DND-41 (cell line): ENCODE data around the gene IL1RAP.

Experiments used
- ATAC-seq: fragments of 200-7000 bp; cut with Tn5 transposase; 3 replicates; pipeline ENCODE4 v1.9.1; 2021; ENCODE audit warnings: low read depth; ENCODE audit not compliant: insufficient read depth
- DNase-seq: peaks from one replicate; pipeline ENCODE4 v3.0.0-alpha.2; 2020
- H2AFZ ChIP-seq: 2 replicates; pipeline ENCODE4 v1.6.0; 2012; ENCODE audit warnings: low read depth, low read length
- H3K27ac ChIP-seq: 2 replicates; pipeline ENCODE4 v1.5.1; 2012; ENCODE audit warnings: low read length, inconsistent platforms
- H3K27me3 ChIP-seq: fragments of 200-600 bp; sonication (generic); 2 replicates; pipeline ENCODE4 v1.6.0; 2012; ENCODE audit warnings: low read length, mild to moderate bottlenecking, inconsistent platforms; ENCODE audit not compliant: insufficient read depth, poor library complexity
- H3K36me3 ChIP-seq: 2 replicates; pipeline ENCODE4 v1.5.1; 2012; ENCODE audit warnings: low read length, inconsistent platforms; ENCODE audit not compliant: insufficient read depth
- H3K4me1 ChIP-seq: 2 replicates; pipeline ENCODE4 v1.5.1; 2012; ENCODE audit warnings: mild to moderate bottlenecking, low read length; ENCODE audit not compliant: insufficient read depth
- H3K4me2 ChIP-seq: 2 replicates; pipeline ENCODE4 v1.6.0; 2012; ENCODE audit warnings: mild to moderate bottlenecking, moderate library complexity, low read length, inconsistent platforms; ENCODE audit not compliant: insufficient read depth
- H3K4me3 ChIP-seq, 2 experiments: fragments of 200-600 bp in 1 of 2; shearing (Covaris generic) in 1 of 2; 2 replicates each; pipeline ENCODE4 v1.5.1; 2012 to 2016; ENCODE audit warnings: inconsistent platforms in 2 of 2, low read length in 2 of 2, mild to moderate bottlenecking in 2 of 2, low read depth in 1 of 2, moderate library complexity in 1 of 2
- H3K79me2 ChIP-seq: 2 replicates; pipeline ENCODE4 v1.6.0; 2012; ENCODE audit warnings: low read length, inconsistent platforms; ENCODE audit not compliant: insufficient read depth
- H3K9ac ChIP-seq: 2 replicates; pipeline ENCODE4 v1.6.0; 2012; ENCODE audit warnings: low read depth, mild to moderate bottlenecking, inconsistent platforms, low read length, moderate library complexity
- H3K9me3 ChIP-seq: 2 replicates; pipeline ENCODE4 v1.5.1; 2012; ENCODE audit warnings: low read length, moderate library complexity, mild to moderate bottlenecking, inconsistent platforms; ENCODE audit not compliant: insufficient read depth, severe bottlenecking
- H4K20me1 ChIP-seq: 2 replicates; pipeline ENCODE4 v1.6.0; 2012; ENCODE audit warnings: low read length; ENCODE audit not compliant: insufficient read depth
- CTCF ChIP-seq: IDR thresholded peaks from 2 replicates; pipeline ENCODE4 v1.5.1; 2012; ENCODE audit warnings: borderline replicate concordance, low read length, moderate library complexity, mild to moderate bottlenecking; ENCODE audit not compliant: poor library complexity, severe bottlenecking; ENCODE audit errors: extremely low read depth
- EZH2 ChIP-seq: IDR thresholded peaks from 3 replicates; pipeline ENCODE4 v1.6.1; 2012; ENCODE audit warnings: borderline replicate concordance, low read depth, mild to moderate bottlenecking, moderate library complexity, low read length, inconsistent platforms; ENCODE audit not compliant: severe bottlenecking

Gene IL1RAP

GRCh38 chr3:190617185-190617584 lies 103.3 kb downstream of the IL1RAP start:
- TF ChIP-seq CTCF = no peak
- TF ChIP-seq EZH2 = no peak
- peak; percentile 57 for DNase-seq
- H3K4me1 ChIP-seq = peaks cover 56% of the 10 kb centered on the region
- no peaks in the 10 kb centered on the region for H3K9me3 ChIP-seq
- no peaks in the 10 kb centered on the region for H3K27me3 ChIP-seq
- H3K27ac ChIP-seq = peak overlapping the region; percentile 93
- no peaks in the 10 kb centered on the region for H3K79me2 ChIP-seq
- H3K4me2 ChIP-seq = peak overlapping the region; percentile 49
- H4K20me1 ChIP-seq = no peaks in the 10 kb centered on the region
- no peak overlapping the region for H3K4me3 ChIP-seq
- peak; percentile 59 for ATAC-seq
- peaks cover 13% of the 10 kb centered on the region; the same call in 1 of the 2 replicates for H3K36me3 ChIP-seq
- H3K9ac ChIP-seq = peak overlapping the region; percentile 53
- H2AFZ ChIP-seq = peak overlapping the region; percentile 9; the same call in 1 of the 2 replicates

GRCh38 chr3:190618330-190619030 lies 104.6 kb downstream of the IL1RAP start:
- no peak for TF ChIP-seq EZH2
- TF ChIP-seq CTCF = no peak
- peaks cover 25% of the 10 kb centered on the region; the same call in 1 of the 2 replicates for H3K36me3 ChIP-seq
- DNase-seq (no peak), ATAC-seq (peak; percentile 79)
- H3K9ac ChIP-seq = peak overlapping the region; percentile 53
- H3K79me2 ChIP-seq = no peaks in the 10 kb centered on the region
- peak overlapping the region; percentile 56 for H2AFZ ChIP-seq
- H3K9me3 ChIP-seq = no peaks in the 10 kb centered on the region
- peak overlapping the region; percentile 49 for H3K4me2 ChIP-seq
- H3K27ac ChIP-seq = peak overlapping the region; percentile 93
- H3K4me1 ChIP-seq = peaks cover 56% of the 10 kb centered on the region
- H3K4me3 ChIP-seq = peak overlapping the region in 1 of 2 experiments; percentile 1; a peak in 2 of 4 replicates
- H4K20me1 ChIP-seq = no peaks in the 10 kb centered on the region
- no peaks in the 10 kb centered on the region for H3K27me3 ChIP-seq

- H4K20me1 ChIP-seq = no peaks in the 10 kb centered on the region
- peaks cover 56% of the 10 kb centered on the region for H3K4me1 ChIP-seq
- H3K36me3 ChIP-seq = peaks cover 33% of the 10 kb centered on the region; the same call in 1 of the 2 replicates
- no peak overlapping the region for H3K4me3 ChIP-seq
- H3K9me3 ChIP-seq = no peaks in the 10 kb centered on the region
- H2AFZ ChIP-seq = peak overlapping the region; percentile 56; the same call in 1 of the 2 replicates
- DNase-seq (peak; percentile 15), ATAC-seq (no peak)
- H3K9ac ChIP-seq = peak overlapping the region; percentile 53
- no peaks in the 10 kb centered on the region for H3K79me2 ChIP-seq
- H3K27ac ChIP-seq = peak overlapping the region; percentile 93
- H3K4me2 ChIP-seq = peak overlapping the region; percentile 7; the same call in 1 of the 2 replicates
- no peak for TF ChIP-seq EZH2
- no peak for TF ChIP-seq CTCF
- no peaks in the 10 kb centered on the region for H3K27me3 ChIP-seq
Observed at GRCh38 chr3:190619353-190619752, 105.5 kb downstream of the IL1RAP start.
